ENCODE results near the gene TPD52L1.
A peak's percentile ranks its signal among the peaks of the same experiment; 100 is the strongest.
"Not testable (repeated sequence)": the region's sequence is repeated elsewhere in the genome, so short reads cannot be mapped to it uniquely, and the experiment has no call there.

TPD52L1 gene

DNA sequence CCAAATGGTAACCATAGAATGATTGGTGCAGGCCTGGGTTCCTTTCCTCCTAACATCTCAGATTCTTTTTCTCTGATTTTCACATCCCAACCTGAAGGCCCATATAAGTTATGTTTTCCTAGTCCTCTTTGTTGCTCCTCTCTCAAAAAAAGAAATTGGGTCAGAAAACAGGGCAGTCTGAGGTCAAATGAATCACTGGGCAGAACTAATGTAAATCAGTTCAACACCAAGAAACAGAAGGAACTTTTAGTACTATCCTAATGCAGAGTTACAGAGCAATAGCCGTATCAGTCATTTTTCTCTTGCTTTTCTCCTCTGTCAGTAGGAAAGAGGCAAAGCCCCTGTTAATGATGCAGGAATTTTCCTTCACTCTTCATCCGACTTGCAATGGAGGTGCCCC lies 11.0 kb upstream of the TPD52L1 start:
- DNase-seq = peak; percentile 35

DNA sequence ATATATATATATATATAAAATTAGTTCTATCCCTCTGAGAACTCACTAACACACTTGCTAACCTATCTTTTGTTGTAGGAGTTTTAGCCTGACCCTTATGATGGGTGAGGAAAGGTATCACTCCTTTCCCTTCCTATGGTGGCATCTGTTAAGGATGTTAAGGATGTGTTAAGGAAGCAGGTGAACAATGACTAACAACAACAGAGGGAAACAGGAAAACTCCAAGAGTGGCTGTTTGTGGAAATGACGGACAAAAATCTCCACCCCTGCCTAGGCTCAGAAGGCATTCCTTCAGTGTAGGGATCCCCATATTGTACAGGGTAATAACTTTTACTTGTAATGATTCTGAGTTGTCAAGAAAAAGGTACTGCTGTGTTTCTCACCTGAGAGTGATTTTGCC lies 8.8 kb upstream of the TPD52L1 start:
- no peak for DNase-seq

DNA sequence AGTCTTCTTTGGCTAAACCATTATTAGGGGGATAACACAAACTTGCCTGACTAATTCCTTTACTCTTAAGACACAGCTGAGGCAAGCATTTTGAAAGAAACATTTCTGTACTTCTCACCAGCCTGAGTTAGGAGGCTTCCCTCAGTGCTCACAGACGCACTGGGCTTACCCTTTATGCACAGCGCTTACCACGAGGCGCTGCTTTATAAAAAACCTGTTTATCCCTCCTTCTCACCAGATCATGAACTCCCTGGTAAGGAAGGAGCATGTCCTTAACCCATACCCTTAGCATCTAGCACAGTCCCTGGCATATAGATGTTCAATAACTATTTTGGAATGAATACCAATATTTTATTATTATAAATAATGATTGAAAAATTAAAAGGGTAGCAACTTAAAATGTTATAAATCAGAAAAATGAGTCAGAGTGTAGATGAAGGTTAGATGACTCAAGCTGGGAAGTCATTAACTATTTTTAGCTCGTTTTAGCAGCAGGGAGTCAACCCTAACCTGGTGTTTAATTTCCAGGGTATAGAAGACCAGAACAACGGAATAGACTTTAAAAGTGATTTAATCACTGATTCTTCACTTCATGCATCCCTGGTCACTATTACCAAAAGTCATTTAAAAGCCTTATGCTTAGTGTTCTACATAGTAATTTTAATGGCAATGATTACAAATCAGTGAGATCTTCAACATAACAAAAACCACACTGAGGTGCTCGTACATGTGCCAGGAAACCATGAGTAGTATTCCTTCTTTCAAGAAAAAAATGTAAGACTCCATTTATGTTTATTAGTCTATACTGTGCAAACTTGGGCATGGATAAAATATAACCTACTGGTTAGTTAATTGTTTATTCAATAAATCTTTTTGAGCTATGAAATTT lies 4.1 kb upstream of the TPD52L1 start:
- peak; percentile 42 for DNase-seq

DNA sequence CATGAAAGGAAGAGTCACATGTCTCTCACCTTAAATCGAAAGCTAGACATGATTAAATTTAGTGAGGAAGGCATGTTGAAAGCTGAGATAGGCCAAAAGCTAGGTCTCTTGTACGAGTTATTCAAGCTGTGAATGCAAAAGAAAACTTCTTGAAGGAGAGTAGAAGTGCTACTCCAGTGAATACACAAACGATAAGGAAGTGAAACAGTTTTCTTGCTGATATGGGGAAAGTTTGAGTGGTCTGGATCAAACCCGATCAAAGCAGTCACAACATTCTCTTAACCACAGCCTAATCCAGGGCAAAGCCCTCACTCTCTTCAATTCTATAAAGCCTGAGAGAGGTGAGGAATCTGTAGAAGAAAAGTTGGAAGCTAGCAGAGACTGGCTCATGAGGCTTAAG lies 1.9 kb upstream of the TPD52L1 start:
- no peak for DNase-seq

DNA sequence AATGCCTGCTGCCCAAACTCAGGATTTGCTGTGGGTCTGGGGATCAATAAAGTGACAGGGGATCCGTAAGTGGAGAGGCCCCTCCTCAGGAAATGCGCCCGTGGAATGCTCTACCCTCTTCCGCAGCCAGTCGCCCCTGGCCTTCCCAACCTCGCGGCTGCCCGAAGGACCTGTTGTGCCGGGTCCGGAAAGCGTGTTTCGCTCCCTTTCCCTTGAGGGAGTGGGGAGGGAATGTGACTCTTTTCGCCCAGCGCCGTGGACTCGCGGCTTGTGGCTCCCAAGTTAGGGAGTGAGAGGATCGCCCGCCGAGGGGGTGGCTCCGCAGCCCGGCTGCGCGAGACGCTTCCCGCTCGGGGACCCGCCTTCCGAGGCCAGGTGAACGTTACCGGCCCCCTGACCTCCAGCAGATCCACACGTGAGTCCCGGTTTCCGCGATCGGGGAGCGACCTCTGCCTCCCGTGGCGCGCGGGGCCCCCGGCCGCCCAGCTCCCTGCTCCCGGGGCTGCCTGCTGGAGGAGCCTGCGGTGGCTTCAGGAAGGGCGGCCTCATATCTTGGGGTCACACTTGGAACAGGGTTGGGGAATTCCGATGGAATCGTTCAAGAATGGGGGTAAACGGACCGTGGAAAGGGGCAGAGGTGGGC lies 666 bp downstream of the TPD52L1 start:
- DNase-seq = no peak

DNA sequence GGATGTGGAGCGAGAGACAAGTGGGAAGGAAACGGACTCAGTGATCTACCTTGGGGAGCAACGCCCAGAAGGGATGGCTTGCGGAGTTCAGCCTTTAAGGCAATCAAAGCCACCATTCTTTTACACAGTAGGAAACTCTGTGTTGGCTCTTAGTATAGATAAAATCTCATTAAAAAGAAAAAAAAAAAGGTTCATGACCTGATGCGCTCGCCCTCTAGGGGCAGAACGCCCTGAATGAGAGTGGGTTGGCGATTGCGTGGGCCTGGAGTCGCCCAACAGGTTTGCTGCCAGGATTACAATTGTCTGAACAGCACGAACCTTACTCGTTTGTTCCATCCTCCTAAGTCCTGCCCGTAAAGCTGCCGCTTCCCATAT lies 1.2 kb downstream of the TPD52L1 start:
- no peak for DNase-seq

DNA sequence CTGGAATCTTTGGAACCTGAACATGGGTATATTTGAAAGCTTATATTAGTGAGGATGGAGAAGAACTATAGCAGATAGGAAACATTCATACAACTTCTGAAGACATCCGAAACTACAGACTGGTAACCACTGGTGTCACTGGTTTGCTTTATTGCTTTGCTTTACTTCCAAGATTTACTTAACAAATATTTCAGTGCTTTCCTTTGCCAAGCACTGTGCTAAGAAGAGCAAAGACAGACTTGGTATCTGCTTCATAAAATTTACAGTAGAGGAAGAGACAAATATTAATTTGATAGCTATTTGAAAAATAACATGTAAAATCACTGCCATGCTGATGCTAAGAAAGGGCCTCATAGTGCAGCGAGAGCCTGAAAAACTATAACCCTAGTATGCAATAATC lies 1.8 kb downstream of the TPD52L1 start:
- DNase-seq = no peak

DNA sequence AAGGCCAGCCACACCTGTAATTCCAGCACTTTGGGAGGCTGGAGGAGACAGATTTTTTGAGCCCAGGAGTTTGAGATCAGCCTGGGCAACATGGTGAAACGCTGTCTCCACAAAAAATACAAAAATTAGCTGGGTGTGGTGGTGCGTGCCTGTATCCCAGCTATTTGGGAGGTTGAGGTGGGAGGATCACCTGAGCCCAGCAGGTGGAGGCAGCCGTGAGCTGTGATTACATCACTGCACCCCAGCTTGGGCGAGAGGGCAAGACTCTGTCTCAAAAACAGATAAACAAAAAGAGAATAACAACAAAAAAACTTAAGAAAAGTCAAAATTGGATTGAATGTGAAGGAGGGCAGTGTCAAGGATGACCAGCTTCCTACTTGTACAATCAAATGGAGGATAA lies 2.9 kb downstream of the TPD52L1 start:
- DNase-seq = no peak

DNA sequence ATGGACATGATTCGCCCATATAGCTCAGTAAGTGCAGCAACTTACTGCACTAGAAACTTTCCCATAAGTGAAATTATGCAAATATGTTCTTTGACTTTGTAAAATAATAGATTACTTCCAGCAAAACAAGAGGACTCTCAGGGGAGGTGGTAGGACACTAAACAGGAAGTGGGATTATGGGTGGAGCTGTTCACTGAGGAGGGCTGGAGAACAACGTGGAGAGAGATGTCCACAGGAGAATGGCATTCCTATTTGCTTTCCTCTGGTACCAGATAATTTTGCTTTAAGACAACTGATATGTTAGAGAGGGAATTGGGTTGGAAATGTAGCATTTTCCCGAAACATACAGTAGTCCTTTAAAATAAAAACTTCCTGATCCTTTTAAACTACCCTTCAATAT lies 3.7 kb downstream of the TPD52L1 start:
- no peak for DNase-seq

DNA sequence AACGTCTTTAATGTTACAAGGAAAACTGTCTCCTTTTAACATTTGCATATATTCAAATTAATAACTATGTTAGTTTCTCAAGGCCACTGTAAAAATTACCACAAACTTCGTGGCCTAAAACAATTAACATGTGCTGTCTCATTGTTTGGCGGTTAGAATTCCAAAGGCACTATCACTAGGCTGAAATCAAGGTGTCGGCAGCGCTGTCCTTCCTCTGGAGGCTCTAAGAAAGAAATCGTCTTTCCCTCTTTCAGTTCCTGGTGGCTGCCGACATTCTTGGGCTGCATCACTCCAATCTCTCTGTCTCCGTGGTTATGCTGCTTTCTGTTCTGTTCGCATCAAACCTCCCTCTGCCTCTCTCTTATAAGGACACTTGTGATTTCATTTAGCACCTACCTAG lies 4.2 kb downstream of the TPD52L1 start:
- DNase-seq = no peak

DNA sequence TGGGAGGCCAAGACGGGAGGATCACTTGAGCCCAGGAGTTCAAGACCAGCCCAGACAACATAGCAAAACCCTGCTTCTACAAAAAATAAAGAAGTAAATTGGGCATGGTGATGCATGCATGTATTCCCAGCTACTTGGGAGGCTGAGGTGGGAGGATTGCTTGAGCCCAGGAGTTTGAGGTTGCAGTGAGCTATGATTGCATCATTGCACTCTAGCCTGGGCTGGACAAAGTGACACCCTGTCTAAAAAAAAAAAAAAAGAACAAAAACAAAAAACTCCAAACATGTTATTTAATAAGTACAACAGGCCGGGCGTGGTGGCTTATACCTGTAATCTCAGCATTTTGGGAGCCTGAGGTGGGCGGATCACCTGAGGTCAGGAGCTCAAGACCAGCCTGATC lies 9.8 kb downstream of the TPD52L1 start:
- DNase-seq = not testable (repeated sequence)

DNA sequence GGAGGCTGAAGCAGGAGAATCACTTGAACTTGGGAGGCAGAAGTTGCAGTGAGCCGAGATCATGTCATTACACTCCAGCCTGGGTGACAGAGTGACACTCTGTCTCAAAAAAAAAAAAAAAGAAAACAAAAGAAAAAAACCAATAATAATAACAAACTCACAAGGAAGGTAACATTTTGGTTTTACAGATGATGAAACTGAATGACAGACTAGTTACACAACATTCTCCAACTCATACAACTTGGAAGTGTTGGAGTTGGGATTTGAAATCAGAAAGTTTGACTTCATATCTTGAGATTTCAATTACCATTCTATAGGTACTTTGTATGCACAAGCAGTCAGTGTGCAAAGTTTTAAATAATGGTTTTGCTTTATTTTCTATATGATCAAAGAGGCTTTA lies 10.2 kb downstream of the TPD52L1 start:
- no peak for DNase-seq

DNA sequence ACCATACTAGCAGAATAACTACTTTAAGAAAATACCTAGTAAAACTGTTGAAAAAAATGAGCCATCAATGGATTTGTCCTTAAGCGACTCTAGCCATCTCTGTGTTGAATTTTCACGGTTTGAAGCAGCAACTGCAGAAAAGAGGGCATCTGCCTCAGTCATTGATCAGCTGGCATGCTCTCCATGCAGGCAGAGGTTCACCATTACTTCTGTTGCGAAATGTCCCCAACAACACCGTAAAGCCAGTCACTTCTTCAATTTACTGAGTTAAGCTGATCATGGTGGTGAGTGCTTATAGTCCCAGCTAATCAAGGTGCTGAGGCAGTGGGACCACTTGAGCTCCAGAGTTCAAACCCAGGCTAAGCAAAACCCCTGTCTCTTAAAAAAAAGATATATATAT lies 11.1 kb downstream of the TPD52L1 start:
- DNase-seq = no peak

DNA sequence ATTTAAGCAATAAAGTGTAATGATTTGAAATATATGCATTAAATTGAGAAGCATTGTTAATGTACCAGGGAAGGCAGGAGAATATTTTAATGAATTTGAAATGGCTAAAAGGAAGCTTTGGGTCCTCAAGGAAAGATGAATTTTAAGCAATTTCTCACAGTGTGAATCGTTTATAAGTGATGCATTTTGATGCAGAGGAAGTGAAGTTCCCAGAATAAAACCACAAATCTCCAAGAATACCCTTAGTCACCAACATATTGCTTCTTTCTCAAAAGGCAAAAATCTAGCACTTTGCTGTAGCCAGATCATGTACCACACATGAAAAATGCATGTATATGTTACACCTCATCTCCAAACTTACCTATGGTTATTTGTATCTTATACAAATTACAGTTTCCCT lies 11.7 kb downstream of the TPD52L1 start:
- peak; percentile 69 for DNase-seq

DNA sequence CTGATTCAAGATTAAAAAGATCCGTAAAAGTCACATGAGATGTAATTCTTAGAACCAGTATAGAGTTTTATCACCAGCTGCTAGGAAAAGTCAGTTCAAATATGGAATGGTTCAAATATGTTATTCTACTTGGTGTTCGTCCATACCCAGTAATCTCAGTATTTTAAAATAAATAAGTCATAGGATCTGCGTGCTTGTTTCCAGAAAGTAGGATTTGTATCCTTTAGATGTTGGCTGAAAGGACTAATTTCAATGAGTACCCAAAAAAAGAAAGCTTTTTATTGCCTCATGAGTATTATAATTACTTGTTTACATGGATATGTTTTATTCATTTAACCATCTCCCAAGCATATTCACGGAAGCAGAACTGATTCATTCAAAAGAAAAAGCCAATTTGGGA lies 12.2 kb downstream of the TPD52L1 start:
- no peak for DNase-seq

DNA sequence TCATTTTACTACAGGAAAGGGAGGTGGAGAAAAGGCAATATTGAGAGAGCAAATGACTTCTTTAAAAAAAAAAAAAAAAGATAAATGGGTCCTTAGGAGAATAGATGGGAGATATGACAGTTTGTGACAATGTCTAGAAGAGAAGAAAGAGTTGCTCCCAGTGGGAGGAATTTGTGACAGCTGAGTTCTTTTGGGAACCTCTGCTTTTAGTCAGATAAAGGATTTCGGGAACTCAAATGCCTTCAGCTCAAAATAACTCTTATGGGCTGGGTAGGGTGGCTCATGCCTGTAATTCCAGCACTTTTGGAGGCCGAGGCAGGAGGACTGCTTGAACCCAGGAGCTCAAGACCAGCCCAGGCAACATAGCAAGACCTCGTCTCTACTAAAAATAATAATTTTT lies 13.1 kb downstream of the TPD52L1 start:
- no peak for DNase-seq

DNA sequence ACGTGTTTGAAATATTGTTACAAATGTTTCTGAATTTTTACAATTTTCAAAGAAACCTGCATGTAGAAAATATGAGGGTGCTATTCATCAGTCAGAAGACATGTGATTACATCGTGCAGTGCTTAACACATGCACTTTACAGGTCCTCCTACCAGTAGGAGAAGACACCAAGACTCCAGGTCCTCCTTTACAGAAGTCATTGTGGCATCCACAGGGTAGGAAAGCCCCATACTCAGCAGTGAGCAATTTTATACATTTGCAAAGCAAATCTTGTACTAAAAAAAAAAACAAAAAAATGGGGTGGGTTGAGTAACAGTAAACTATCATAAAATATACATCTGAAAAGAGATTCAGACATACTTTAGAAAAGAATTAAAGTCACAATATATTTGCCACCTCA lies 14.0 kb downstream of the TPD52L1 start:
- DNase-seq = no peak

DNA sequence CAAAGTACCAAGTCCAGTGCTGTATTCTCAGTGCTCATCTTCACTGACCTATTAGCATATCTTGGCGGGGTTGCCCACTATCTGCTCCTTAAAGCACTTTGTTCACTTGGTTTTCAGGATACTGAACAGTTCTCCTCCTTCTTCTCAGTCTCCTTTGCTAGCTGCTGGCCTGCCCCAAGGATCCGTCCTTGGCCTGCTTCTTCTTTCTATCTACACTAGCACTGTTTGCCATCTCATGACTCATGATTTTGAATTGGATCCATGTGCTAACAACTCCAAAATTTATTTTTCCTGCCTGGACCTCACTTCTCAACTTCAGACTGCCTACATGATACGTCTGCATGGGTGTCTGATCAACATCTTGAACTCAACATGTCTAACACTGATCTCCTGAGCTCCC lies 15.5 kb downstream of the TPD52L1 start:
- DNase-seq = peak; percentile 74

DNA sequence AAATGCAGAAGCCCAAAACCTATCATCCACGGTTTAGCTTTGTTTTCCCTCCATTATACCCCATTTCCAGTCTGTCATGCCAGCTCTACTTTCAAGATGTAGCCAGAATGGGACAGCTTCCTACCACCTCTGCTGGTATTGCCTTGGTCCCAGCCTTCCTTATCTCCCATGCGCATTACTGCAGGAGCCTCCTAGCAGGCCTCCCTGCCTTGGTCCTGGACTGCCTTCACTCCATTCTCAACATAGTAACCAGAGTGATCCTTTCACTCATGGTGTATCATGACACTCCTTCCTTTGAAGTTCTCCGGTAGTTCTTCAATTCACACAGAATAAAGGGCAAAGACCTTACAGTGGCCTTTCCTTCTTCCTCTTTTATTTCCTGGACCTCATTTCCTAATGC lies 15.9 kb downstream of the TPD52L1 start:
- DNase-seq = no peak

DNA sequence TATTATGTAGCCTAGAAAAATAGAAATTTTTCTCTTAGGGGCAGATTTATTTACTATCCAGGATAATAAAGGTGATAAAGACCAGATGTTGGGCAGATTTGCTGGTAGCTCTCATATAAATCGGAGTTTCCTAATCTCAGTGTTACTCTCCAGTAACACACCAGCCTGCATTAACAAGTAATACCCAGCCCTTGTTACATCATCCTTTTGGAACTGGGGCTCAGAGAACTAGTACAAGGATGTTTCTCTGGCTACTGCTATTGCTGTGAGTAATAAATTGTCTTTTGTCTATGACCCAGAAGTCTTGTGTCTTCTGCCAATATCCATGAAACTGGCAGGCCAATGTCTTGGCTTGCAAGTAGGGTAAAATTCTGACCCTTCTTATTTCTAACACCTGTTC lies 16.8 kb downstream of the TPD52L1 start:
- peak; percentile 88 for DNase-seq

DNA sequence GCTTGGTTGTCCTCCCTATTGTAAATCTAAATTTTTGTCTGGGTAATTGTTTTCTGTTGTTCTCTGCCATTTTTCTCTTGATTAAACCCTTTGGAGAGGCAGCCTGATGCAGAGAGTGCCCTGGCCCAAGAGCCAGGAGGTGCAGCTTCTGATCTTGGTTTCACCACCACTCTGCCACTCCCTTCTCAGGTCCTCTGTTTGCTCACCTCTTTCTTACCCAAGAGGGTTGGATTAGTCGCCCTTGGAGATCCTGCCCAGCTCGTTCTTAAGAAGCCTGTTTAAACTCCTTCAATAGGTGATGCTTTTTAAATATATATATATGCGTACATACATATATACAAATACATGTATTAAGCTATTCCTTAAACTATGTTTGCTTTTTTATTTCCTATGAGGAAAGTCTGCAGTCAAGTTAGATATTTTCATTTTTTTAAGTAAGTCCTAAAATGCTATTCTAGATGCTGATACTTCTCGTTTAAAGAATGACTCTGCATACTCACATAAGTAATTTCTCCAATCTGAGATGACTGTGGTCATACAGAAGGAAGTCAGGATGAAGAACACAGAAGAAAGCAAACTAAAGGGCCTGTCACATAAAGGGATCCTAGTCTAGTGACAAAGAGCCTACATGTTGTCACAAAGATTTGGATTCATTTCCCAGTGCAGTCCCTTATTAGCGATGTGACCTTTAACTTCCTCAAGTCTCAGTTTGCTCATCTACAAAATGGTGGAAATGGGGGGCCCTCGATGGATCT lies 19.9 kb downstream of the TPD52L1 start:
- DNase-seq = no peak

DNA sequence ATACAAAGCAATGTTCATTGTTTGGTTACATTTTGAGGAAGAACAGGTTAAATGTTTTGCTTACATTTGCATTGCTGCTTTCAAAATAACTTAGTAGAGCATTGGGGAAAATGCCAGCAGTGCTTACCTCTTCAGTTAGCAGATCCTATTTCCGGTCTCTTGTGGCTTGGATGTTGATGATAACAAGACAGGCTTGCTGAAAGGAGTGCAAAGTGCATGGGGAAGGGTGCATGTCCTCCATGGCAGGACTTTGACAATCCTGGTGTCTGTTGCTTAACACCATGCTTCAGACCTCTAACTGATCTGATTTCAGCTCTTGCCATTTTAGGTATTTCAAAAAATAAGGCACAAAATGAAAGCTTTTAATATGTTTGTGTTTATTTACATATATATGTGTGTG lies 21.1 kb downstream of the TPD52L1 start:
- DNase-seq = no peak

DNA sequence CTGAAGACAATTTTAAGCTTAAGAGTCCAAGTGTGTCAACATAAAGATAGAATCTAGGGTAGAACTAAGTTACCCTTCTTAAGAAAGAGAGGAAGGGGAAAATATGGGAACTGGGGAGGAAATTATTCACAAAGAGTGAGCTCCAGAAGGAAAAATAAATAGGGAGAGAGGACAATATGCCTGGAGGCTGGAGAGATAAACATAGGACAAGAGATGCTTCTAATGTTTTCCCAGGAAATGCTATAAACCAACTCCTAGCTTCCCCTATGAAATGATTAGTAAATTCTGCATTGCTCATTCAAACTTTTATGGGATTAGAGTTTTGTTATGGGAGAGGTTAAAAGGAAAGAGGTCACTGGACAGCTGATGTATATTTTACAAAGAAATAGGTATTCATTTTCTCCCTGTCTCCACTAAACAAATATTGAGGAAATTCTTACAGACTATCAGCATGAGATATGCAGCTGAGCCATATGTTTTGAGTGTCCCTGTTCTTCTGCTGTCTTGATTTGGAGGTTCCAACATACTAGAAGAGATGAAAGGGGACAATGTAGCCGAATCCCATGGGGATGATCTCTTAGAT lies 22.0 kb downstream of the TPD52L1 start:
- DNase-seq = no peak

Measured in fibroblast of skin of abdomen (primary cell).